ENCODE results near the gene TARBP1.
"Not testable (repeated sequence)": the region's sequence is repeated elsewhere in the genome, so short reads cannot be mapped to it uniquely, and the experiment has no call there.

TARBP1 gene

DNA sequence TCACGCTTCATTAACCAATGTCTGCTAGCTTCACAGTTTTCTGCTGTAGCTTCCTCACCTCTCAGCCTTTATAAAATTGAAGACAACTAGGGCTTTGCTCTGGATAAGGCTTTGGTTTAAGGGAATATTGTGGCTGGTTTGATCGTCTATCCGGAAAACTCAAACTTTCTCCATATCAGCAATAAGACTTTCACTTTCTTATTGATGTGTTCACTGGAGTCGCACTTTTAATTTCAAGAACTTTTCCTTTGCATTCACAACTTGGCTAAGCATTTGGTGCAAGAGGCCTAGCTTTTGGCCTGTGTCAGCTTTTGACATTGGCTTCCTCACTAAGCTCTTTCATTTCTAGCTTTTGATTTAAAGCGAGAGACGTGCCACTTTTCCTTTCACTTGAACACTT, 92.9 kb downstream of the TARBP1 start:
- DNase-seq (ENCODE audit: low spot score) = no peak

GRCh38 chr1:234381699-234382555, 97.1 kb downstream of the TARBP1 start:
- no peak for DNase-seq (ENCODE audit: low spot score)

GRCh38 chr1:234379591-234380109, 99.3 kb downstream of the TARBP1 start:
- DNase-seq (ENCODE audit: low spot score) = not testable (repeated sequence)

DNA sequence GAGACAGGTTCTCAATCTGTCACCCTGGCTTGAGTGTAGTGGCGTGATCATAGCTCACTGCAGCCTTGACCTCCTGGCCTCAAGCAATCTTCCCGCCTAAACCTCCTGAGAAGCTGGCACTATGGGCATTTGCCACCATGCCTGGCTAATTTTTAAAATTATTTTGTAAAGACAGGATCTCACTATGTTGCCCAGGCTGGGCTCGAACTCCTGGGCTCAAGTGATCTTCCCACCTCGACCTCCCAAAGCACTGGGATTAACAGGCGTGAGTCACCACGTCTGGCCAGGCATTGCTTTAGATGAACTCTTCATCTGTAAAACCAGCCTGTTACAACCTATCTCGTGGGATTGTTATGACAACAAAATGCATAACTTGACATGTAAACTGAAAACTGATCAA, 103.3 kb downstream of the TARBP1 start:
- no peak for DNase-seq (ENCODE audit: low spot score)

GRCh38 chr1:234373959-234374254, 105.1 kb downstream of the TARBP1 start:
- no peak for DNase-seq (ENCODE audit: low spot score)

DNA sequence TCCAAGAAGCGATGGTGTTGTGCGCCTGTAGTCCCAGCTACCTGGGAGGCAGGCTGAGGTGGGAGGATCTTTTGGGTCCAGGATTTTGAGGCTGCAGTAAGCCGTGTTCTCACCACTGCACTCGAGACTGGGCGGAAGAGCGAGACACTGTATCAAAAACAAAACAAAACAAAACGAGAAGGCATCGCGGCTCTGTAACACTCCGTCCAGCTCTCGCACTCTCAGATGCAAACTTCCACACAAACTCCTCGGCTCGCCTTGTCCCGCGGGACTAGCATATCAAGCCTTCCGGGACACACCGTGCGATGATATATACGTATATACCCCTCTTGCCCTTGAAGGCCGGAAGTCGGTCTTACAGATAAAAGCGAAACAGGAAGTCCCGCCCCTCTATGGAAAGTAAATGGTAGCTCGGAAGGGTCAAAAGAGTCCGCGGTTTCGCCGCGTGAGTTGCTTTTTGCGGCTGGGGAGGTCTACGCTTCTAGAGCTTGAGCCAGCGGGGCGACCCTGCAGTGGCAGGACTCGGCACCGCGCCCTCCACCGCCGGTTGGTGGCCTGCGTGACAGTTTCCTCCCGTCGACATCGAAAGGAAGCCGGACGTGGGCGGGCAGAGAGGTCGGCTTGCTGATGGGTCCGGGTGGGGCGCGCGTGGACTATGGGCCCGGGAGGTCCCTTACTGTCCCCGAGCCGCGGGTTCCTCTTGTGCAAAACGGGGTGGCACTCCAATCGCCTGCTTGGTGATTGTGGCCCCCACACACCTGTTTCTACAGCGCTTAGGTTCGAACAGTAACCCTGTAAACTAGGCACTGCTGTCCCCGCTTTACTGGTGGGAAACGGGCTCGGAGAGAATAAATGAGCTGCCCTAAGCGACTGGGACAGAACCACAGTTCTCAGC, 105.7 kb downstream of the TARBP1 start, which contains the start of gene COA6:
COA6 (plus strand) TSS at position 393 of the 895 bp plus-strand sequence; CDS start at position 404, 11 bp downstream.
- DNase-seq (ENCODE audit: low spot score) = peak; percentile 88

GRCh38 chr1:234372011-234372757, 106.8 kb downstream of the TARBP1 start:
- DNase-seq (ENCODE audit: low spot score) = no peak

DNA sequence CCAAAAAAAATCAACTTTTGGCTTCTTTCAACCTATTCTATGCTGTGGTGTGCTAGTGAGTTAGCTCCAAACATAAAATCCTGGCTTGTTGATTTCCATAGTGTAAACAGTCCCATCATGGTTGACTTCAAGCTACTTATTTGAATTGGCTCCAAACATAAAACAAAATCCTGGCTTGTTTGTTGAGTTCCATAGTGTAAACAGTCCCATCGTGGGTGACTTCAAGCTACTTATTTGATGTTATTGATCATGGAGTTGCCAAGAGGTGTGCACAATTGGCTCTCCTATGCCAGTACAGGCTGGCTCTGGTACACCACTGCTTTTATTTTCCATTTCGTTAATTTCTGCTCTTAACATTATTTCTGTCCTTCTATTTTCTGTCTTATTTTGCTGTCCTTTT, 107.6 kb downstream of the TARBP1 start:
- DNase-seq (ENCODE audit: low spot score) = no peak

DNA sequence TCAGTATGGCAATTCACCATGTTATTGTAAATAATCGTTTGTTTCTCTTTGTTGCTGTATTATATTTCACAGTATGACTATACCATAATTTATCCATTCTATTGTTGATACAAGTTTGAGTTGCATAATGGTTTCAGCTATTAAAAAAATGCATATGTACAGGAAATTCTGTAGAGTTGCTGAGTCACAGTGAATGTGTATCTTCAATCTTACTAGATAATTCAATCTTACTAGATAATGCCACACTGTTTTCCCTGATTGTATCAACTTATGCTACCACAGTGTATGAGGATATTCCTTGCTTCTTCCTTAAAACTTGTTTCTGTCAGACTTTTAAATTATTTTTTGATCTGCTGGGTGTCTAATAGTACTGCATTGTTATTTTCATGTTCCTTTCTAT, 109.2 kb downstream of the TARBP1 start:
- no peak for DNase-seq (ENCODE audit: low spot score)

DNA sequence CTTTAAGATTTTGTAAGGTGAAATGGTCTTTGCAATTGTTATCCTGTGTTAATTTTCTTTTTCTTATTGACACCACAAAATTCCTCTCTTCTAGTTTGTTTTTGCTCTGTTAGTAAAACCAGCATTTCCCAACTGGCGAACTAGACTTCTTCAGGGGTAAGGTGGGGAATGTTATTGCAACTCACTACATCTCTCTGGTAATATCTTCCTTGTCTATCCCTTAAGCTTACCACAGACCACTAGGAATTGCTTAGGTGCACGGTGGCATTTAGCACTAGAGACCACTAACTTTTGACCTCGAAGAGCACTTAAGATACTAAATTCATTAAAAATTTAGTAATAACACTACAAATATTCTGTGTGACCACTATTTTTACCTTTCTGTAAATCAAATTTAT, 109.9 kb downstream of the TARBP1 start:
- DNase-seq (ENCODE audit: low spot score) = no peak

- DNase-seq (ENCODE audit: low spot score) = no peak
Observed at GRCh38 chr1:234368320-234369032, 110.5 kb downstream of the TARBP1 start.

- no peak for DNase-seq (ENCODE audit: low spot score)
Observed at GRCh38 chr1:234362558-234362957, 116.4 kb downstream of the TARBP1 start.

- no peak for DNase-seq (ENCODE audit: low spot score)
Observed at GRCh38 chr1:234361102-234361603, 117.8 kb downstream of the TARBP1 start.

DNA sequence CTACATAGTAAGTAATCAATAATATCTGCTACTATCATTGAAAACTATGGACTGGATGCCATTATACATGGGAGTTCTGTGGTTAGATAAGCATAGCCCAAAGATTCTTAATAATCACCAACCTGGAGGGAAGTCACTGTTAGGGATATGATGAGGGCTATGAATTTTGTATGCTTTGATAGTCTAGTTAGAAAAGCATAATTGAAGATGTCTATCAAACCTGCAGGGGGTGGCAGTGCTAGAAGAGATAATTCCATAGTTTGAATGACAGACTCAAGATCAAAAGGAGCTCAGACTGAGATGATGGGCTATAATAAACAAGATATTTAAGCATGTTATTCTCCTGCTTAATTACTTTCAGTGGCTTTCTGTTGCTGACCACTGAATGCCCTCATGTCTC, 121.1 kb downstream of the TARBP1 start:
- DNase-seq (ENCODE audit: low spot score) = no peak

DNA sequence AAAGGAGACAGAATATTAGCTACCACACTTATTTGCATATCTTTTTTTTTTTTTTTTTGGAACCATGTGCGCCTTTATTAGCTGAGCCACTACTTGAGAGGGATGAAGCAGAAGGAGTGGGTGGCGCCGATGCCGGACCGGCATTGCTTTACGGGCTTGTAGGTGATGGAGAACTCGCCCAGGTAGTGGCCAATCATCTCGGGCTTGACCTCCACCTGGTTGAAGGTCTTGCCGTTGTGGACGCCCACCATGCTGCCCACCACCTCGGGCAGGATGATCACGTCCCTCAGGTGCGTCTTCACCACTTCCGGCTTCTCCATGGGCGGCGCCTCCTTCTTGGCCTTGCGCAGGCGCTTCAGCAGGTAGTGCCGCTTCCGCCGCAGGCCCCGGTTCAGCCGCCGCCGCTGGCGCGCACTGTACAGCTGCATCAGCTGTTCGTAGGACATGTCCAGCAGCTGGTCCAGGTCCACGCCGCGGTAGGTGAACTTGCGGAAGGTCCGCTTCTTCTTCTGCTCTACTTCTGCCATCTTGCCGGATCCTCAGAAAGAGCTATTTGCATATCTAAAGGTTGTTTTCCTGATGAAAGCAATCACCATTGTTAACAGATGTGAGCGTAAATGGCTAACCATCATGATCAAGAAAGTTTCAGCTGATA, 122.2 kb downstream of the TARBP1 start:
- DNase-seq (ENCODE audit: low spot score) = not testable (repeated sequence)

- no peak for DNase-seq (ENCODE audit: low spot score)
Observed at GRCh38 chr1:234355782-234356510, 123.0 kb downstream of the TARBP1 start.

- DNase-seq (ENCODE audit: low spot score) = no peak
Observed at GRCh38 chr1:234348964-234349363, 130.0 kb downstream of the TARBP1 start.

- no peak for DNase-seq (ENCODE audit: low spot score)
Observed at GRCh38 chr1:234345237-234345636, 133.7 kb downstream of the TARBP1 start.

- DNase-seq (ENCODE audit: low spot score) = no peak
Observed at GRCh38 chr1:234342774-234343173, 136.2 kb downstream of the TARBP1 start.

Measured in ecto neural progenitor cell (in vitro differentiated cells).